Measurements from ENCODE around the gene SHISAL1. TPM values are rescaled to one million over a fixed set of nuclear protein-coding genes. Genes with fewer than 3 reads are reported as not detected.

Gene SHISAL1
- total and polyA plus RNA-seq, 4 donors = 0.12 to 0.74 (median 0.34) TPM

GRCh38 chr22:44220727-44221680, 91.7 kb downstream of the SHISAL1 start:
- Histone ChIP-seq H3K36me3 (ENCODE audit: control insufficient read depth in 4 of 4, insufficient read depth in 4 of 4, low read length in 4 of 4) (no peaks in the 10 kb centered on the region), H3K9me3 (ENCODE audit: control insufficient read depth in 4 of 4, insufficient read depth in 3 of 4, low read length in 3 of 4) (peaks cover 0 to 19% (median 0%) of the 10 kb centered on the region in 4 donors), H3K27ac (ENCODE audit: low read depth in 1 of 2, low read length in 1 of 2) (no peak overlapping the region), H3K4me1 (ENCODE audit: control insufficient read depth in 5 of 5, insufficient read depth in 5 of 5, low read length in 5 of 5) (no peaks in the 10 kb centered on the region), H3K9ac (ENCODE audit: insufficient read depth in 1 of 2, low read length in 2 of 2) (no peak overlapping the region), H3K27me3 (ENCODE audit: control insufficient read depth in 3 of 3, insufficient read depth in 3 of 3, low read length in 2 of 3) (peaks cover 2 to 5% (median 2%) of the 10 kb centered on the region in 3 donors), H3K4me3 (no peak overlapping the region)
- TF ChIP-seq, protein P1, sequence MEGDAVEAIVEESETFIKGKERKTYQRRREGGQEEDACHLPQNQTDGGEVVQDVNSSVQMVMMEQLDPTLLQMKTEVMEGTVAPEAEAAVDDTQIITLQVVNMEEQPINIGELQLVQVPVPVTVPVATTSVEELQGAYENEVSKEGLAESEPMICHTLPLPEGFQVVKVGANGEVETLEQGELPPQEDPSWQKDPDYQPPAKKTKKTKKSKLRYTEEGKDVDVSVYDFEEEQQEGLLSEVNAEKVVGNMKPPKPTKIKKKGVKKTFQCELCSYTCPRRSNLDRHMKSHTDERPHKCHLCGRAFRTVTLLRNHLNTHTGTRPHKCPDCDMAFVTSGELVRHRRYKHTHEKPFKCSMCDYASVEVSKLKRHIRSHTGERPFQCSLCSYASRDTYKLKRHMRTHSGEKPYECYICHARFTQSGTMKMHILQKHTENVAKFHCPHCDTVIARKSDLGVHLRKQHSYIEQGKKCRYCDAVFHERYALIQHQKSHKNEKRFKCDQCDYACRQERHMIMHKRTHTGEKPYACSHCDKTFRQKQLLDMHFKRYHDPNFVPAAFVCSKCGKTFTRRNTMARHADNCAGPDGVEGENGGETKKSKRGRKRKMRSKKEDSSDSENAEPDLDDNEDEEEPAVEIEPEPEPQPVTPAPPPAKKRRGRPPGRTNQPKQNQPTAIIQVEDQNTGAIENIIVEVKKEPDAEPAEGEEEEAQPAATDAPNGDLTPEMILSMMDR (IDR thresholded peaks at IDR 0.05; ENCODE audit: control extremely low read depth, extremely low read depth) = no peak
- 78 to 86% methylated on average over 23 of the region's 23 CpGs for WGBS, 2 donors
- no peak for ATAC-seq (ENCODE audit: insufficient read depth, low FRiP score)
- no peak for DNase-seq

DNA sequence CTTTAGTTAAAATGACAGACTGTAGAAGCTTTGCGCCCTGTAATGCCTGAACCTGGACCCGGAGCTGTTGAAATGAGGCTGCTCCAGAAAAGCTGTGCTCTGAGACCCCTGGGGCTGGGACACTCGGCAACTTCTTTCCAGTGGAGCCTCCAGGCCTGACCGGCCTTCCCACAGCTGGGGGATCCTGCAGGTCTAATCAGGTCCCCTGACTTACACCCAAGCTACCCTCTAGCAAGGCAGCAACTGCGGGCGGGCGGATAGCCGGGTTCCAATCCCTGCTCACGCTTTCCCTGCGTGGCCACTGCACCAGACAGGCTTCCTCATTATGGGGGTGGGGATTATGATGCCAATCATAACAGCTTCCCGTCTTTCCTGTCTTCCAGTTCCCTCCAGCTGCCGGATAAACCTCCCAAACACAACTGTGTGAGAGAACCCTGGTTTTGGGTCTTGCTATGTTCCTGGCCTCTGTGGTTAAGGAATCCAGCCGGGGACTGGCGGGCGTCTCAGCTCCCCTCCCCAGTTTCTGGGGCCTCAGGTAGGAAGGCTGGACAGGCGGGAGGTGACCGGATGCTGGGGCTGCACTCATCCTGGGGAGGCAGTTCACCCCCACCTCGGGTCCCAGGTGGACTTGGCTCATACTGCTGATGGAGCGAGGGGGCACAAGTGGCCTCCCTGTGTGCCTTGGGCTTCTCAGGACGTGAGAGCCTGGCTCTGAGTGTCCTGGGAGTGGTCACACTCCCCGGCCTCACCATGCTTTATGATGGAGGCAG, 93.5 kb downstream of the SHISAL1 start:
- Histone ChIP-seq H3K4me3 (no peak overlapping the region), H3K27me3 (ENCODE audit: control insufficient read depth in 3 of 3, insufficient read depth in 3 of 3, low read length in 2 of 3) (peaks cover 0 to 2% (median 0%) of the 10 kb centered on the region in 3 donors), H3K4me1 (ENCODE audit: control insufficient read depth in 5 of 5, insufficient read depth in 5 of 5, low read length in 5 of 5) (no peaks in the 10 kb centered on the region), H3K9ac (ENCODE audit: insufficient read depth in 1 of 2, low read length in 2 of 2) (no peak overlapping the region), H3K27ac (ENCODE audit: low read depth in 1 of 2, low read length in 1 of 2) (no peak overlapping the region), H3K9me3 (ENCODE audit: control insufficient read depth in 4 of 4, insufficient read depth in 3 of 4, low read length in 3 of 4) (peaks cover 0 to 20% (median 2%) of the 10 kb centered on the region in 4 donors), H3K36me3 (ENCODE audit: control insufficient read depth in 4 of 4, insufficient read depth in 4 of 4, low read length in 4 of 4) (no peaks in the 10 kb centered on the region)
- no peak for ATAC-seq (ENCODE audit: insufficient read depth, low FRiP score)
- TF ChIP-seq, protein P1 (IDR thresholded peaks at IDR 0.05; ENCODE audit: control extremely low read depth, extremely low read depth) = no peak
- 82 to 85% methylated on average over 21 of the region's 21 CpGs for WGBS, 2 donors
- DNase-seq = no peak

DNA sequence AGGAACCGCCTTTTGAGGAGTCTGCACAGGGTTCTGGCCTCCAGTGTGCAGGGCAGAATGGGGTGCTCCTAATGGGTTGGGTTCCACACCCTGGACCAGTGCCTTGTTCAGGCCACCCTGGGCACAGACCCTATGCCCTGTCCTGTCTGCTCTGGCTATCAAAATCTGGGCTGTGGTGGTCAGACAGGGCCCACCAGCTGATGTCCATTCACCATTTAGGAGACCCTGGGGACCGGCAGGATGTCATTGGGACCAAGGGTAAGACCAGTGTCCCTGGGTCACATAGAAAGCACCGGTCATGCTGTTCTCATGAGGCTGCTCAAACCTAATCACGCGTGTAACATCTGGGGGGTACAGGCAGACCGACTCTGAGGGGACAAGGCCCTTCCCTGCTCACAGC, 94.7 kb downstream of the SHISAL1 start:
- Histone ChIP-seq H3K4me3 (no peak overlapping the region), H3K27ac (ENCODE audit: low read depth in 1 of 2, low read length in 1 of 2) (no peak overlapping the region), H3K27me3 (ENCODE audit: control insufficient read depth in 3 of 3, insufficient read depth in 3 of 3, low read length in 2 of 3) (peaks cover 0 to 2% (median 0%) of the 10 kb centered on the region in 3 donors), H3K9ac (ENCODE audit: insufficient read depth in 1 of 2, low read length in 2 of 2) (no peak overlapping the region), H3K36me3 (ENCODE audit: control insufficient read depth in 4 of 4, insufficient read depth in 4 of 4, low read length in 4 of 4) (no peaks in the 10 kb centered on the region), H3K9me3 (ENCODE audit: control insufficient read depth in 4 of 4, insufficient read depth in 3 of 4, low read length in 3 of 4) (peaks cover 0 to 23% (median 2%) of the 10 kb centered on the region in 4 donors), H3K4me1 (ENCODE audit: control insufficient read depth in 5 of 5, insufficient read depth in 5 of 5, low read length in 5 of 5) (no peaks in the 10 kb centered on the region)
- DNase-seq = no peak
- TF ChIP-seq, protein P1 (IDR thresholded peaks at IDR 0.05; ENCODE audit: control extremely low read depth, extremely low read depth) = no peak
- no peak for ATAC-seq (ENCODE audit: insufficient read depth, low FRiP score)
- WGBS, 2 donors = 82 to 93% methylated on average over 6 of the region's 6 CpGs
